Nephron progenitor cell (in vitro differentiated cells): ENCODE results near the gene MAP1A.
A peak's percentile ranks its signal among the peaks of the same experiment; 100 is the strongest.

Experiments used
- DNase-seq: peaks from one replicate; pipeline ENCODE4 v3.0.0; 2021
- H3K27ac Mint-ChIP-seq: 2 replicates; pipeline ENCODE4 v1.8.0; 2021; ENCODE audit warnings: mild to moderate bottlenecking, moderate library complexity, mixed read lengths
- H3K27me3 Mint-ChIP-seq: 2 replicates; pipeline ENCODE4 v1.8.0; 2021; ENCODE audit warnings: mild to moderate bottlenecking, low read depth, mixed read lengths; ENCODE audit not compliant: poor library complexity
- H3K36me3 Mint-ChIP-seq: 2 replicates; pipeline ENCODE4 v1.8.0; 2021; ENCODE audit warnings: low read depth, mixed read lengths
- H3K4me1 Mint-ChIP-seq: 2 replicates; pipeline ENCODE4 v1.8.0; 2021; ENCODE audit warnings: mixed read lengths
- H3K4me3 Mint-ChIP-seq: 2 replicates; pipeline ENCODE4 v1.8.0; 2021; ENCODE audit warnings: mild to moderate bottlenecking, moderate library complexity, mixed read lengths
- H3K9me3 Mint-ChIP-seq: 2 replicates; pipeline ENCODE4 v1.8.0; 2021; ENCODE audit warnings: mild to moderate bottlenecking, moderate library complexity, mixed read lengths
- TF ChIP-seq, protein P1 (sequence below): fragments of 200-600 bp; sonication (generic); IDR thresholded peaks from 2 replicates; pipeline ENCODE4 v1.5.0; 2021; ENCODE audit warnings: antibody characterized with exemption

The MAP1A gene

DNA sequence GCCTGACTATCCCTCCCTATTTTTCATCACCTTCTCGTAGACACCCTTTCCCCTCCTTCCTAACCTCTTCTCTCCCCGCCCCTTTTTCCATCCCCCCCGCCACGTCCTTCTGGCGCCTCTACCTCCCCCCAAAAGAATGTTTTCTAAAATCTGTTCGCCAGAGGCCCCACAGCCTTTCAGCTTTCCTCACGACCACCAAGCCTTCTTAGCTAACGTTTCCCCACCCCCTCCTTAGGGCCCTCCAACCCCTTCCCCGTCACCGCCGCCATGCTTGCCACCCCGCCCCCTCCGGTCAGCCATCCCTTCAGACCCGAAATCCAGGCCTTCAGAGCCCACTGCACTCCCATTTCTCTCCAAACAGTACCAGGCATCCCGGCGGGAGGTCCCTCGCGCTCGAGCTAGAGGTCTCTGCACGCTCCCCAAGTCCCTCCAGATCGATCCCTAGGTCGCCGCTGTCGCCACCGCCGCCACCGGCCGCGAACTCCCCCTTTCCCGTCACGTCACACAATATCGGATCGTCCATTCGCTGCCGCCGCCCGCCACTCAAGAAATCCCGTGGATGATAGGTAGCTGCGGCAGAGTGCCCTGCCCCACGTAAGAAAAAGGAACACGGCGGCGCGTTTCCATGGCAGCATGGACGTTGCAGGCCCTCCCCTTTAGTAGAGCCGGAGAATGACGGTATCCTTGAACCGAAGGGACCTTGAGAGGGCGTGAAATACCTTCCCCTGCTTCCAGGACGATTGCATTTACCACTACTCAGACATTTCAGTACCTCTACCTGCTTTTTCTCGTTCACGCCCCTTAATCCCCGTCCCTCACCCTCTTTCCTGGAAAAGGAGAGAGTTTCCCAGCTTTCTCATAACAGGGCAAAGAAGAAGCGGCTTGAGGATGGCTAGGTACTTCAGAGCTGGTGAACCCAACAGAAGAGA is 24.5 kb upstream of the MAP1A start, which contains the start of gene TP53BP1:
Gene TP53BP1, minus strand, starts transcription at position 484 of the 929 bp plus-strand sequence. Its CDS starts 113 bp downstream, at position 371.
- Mint-ChIP-seq H3K36me3 (peaks cover 38% of the 10 kb centered on the region), H3K27ac (peak within 1 kb of the TSS; percentile 100)

DNA sequence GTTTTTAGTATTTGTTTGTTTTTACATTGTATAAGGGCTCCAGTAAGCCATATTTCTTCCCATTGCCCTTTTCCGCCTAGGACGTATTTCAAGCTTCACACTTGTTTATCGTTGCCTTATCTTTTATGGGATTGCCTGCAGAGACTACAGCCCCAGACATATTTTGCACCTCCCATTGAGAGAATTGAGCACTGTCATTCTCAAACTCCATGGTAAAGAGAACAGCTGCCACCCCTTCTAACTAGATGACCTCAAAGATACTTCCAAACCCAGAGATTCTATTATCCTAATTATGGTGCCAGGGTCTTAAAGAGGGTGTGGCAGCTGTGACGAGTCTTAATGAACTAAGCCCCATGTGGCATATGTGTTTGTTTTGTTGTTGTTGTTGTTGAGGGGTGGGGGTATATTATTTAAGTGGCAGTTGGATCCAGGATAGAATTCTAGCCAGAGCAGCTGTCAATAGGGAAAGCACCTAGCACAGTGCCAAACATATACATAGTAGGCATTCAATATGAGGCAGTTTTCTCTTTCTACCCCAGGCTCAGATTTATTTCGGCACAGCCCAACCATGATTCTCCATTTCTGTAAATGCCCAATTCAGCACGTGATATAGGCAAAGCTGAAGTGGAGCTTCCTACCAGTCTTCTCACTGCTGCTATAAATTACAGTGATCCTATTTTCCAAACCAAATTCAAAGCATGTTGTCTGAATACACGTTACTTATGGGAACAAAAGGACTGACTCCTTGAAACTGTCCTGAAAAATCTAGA is 23.5 kb upstream of the MAP1A start:
- TF ChIP-seq, protein P1, sequence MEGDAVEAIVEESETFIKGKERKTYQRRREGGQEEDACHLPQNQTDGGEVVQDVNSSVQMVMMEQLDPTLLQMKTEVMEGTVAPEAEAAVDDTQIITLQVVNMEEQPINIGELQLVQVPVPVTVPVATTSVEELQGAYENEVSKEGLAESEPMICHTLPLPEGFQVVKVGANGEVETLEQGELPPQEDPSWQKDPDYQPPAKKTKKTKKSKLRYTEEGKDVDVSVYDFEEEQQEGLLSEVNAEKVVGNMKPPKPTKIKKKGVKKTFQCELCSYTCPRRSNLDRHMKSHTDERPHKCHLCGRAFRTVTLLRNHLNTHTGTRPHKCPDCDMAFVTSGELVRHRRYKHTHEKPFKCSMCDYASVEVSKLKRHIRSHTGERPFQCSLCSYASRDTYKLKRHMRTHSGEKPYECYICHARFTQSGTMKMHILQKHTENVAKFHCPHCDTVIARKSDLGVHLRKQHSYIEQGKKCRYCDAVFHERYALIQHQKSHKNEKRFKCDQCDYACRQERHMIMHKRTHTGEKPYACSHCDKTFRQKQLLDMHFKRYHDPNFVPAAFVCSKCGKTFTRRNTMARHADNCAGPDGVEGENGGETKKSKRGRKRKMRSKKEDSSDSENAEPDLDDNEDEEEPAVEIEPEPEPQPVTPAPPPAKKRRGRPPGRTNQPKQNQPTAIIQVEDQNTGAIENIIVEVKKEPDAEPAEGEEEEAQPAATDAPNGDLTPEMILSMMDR: no peak
- peak overlapping the region; percentile 96 for H3K4me3 Mint-ChIP-seq
- peaks cover 29% of the 10 kb centered on the region for H3K36me3 Mint-ChIP-seq
- H3K27me3 Mint-ChIP-seq: no peaks in the 10 kb centered on the region
- no peak for DNase-seq
- H3K9me3 Mint-ChIP-seq: no peaks in the 10 kb centered on the region
- H3K4me1 Mint-ChIP-seq: peaks cover 27% of the 10 kb centered on the region
- H3K27ac Mint-ChIP-seq: peak overlapping the region; percentile 100

More for the DNA sequence above, 24.5 kb upstream of the MAP1A start, which contains the start of gene TP53BP1:
- no peaks in the 10 kb centered on the region for H3K27me3 Mint-ChIP-seq
- peak; percentile 96 for DNase-seq
- H3K4me3 Mint-ChIP-seq: peak within 1 kb of the TSS; percentile 96
- no peaks in the 10 kb centered on the region for H3K9me3 Mint-ChIP-seq
- H3K4me1 Mint-ChIP-seq: peaks cover 27% of the 10 kb centered on the region
- TF ChIP-seq, protein P1: no peak

DNA sequence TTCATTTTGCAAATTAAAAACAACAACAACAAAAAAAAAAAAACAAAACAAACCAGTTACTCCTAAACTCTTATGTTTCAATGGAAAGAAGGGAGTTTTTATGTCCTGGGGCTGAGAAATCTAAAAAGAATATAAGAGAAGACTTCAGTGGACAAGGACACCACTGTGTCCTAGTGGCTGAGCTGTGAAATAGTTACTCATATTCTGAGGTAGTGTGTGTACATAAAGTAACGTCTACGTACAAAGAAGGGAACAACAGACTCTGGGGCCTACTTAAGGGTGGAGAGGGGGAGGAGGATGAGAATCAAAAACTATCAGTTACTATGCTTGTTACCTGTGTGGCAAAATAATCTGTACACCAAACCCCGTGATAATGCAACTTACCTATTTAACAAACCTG is 18.4 kb upstream of the MAP1A start:
- Mint-ChIP-seq H3K27me3 (peaks cover 3% of the 10 kb centered on the region), H3K27ac (no peak overlapping the region), H3K4me1 (peaks cover 5% of the 10 kb centered on the region), H3K36me3 (no peaks in the 10 kb centered on the region), H3K9me3 (no peaks in the 10 kb centered on the region), H3K4me3 (no peak overlapping the region)
- no peak for DNase-seq
- TF ChIP-seq, protein P1: no peak

DNA sequence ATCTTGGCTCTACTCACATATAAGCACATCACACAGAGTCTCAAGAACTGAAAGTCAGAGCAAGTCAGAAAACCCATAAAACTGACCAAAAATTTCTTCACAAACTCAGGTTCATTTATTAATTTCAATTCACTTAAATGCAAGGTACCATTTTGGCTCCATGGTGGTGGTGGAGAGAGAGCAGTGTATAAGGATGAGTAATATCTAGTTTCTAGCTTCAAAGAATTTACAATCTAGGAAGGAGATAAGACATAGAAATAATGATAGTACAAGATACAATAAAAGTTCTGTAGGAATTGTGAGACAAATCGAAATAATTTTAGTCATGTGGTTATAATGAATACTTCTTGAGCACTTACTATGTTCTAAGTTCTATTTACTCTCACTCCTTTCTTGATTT is 17.8 kb upstream of the MAP1A start:
- Mint-ChIP-seq H3K27me3 (peaks cover 3% of the 10 kb centered on the region), H3K27ac (no peak overlapping the region), H3K4me1 (no peaks in the 10 kb centered on the region), H3K4me3 (no peak overlapping the region), H3K36me3 (no peaks in the 10 kb centered on the region), H3K9me3 (no peaks in the 10 kb centered on the region)
- TF ChIP-seq, protein P1: no peak
- DNase-seq: no peak

DNA sequence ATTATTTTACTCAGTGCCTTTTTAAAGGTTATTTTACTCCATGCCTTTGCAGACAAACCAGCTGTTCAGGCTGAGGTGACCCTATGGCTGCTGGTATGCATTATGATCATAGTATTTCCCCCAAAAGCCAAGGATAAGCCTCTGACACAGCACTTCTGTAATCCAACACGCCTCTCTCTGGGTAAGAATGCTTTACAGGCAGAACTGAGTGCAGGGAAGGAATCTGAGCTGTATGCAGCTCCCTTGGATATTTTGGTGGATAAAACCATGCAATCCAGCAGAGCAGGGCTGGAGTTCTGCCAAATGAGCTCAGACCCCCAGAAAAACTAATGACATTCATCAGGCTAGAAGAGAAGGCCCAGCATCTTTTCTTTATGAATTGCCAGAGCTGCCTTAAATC is 11.7 kb upstream of the MAP1A start:
- DNase-seq: no peak
- H3K27me3 Mint-ChIP-seq: peaks cover 3% of the 10 kb centered on the region
- H3K9me3 Mint-ChIP-seq: no peaks in the 10 kb centered on the region
- TF ChIP-seq, protein P1: no peak
- peaks cover 35% of the 10 kb centered on the region for H3K4me1 Mint-ChIP-seq
- no peak overlapping the region for H3K27ac Mint-ChIP-seq
- H3K4me3 Mint-ChIP-seq: no peak overlapping the region
- H3K36me3 Mint-ChIP-seq: no peaks in the 10 kb centered on the region
